Right lobe of liver (tissue), 4 donors: ENCODE data around the gene MYD88.

Source experiments
- POLR2A ChIP-seq: fragments of 450-650 bp; IDR thresholded peaks from one replicate; pipeline ENCODE4 v1.6.1; 2017; ENCODE audit warnings: antibody characterized with exemption, mild to moderate bottlenecking
- TF ChIP-seq, protein P1 (sequence below), 4 donors: fragments of 200-600 bp in 3 of 4; fragments of 450-650 bp in 1 of 4; IDR thresholded peaks; one replicate each; pipeline versions ENCODE4 v1.5.1 to v1.8.0; 2016 to 2022; ENCODE audit warnings: antibody characterized with exemption in 4 of 4, mild to moderate bottlenecking in 2 of 4
- donor health status: DM: no; HTN: no; CAD: no.
- donor health status: DM: no; HTN: no; CAD: no.
- donor health status: DM: no; HTN: yes; CAD: no.

DNA sequence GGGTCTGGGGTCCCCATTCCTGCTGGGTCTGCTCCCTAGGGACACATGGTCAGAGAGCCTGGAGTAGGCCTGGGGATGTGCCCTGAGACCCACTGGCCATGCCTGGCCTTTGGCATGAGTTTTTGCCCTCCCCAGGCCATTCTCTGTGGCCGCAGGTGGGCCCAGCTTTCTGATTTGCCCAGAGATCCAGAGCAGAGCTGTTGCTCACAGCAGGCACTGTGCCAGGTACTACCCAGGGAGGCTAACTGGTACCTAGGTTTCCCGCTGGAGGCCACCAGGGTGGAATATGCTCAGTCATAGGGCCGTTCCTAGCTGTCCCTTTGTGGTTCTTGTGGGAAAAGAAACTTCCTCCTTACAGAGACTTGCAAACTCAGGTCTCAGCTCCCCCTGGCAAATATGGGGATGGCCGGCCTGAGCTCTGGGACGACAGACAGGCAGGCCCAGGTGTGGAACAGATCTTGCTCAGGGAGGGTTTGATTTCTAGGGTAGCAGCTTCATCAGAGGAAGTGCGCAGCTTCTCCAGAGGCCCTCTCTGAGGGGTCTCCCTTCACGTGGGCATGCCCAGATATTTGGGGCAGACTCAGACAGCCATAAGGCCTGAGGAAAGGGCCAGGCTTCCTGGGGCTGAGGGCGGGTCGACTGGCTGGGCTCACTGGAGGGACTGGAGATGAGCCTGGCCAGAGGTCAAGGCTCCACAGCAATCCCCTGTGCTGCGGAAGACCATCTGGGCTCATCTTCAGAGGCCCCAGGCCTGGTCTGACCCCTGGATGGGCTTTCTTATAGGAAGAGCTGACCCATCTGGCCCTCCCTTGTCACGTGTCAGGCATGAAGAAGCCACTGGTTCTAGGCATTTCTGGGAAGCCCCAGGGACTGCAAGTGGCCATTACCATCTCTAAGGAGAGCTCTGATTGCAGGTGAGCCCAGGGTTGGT, 29.5 kb upstream of the MYD88 start:
- TF ChIP-seq, protein P1, sequence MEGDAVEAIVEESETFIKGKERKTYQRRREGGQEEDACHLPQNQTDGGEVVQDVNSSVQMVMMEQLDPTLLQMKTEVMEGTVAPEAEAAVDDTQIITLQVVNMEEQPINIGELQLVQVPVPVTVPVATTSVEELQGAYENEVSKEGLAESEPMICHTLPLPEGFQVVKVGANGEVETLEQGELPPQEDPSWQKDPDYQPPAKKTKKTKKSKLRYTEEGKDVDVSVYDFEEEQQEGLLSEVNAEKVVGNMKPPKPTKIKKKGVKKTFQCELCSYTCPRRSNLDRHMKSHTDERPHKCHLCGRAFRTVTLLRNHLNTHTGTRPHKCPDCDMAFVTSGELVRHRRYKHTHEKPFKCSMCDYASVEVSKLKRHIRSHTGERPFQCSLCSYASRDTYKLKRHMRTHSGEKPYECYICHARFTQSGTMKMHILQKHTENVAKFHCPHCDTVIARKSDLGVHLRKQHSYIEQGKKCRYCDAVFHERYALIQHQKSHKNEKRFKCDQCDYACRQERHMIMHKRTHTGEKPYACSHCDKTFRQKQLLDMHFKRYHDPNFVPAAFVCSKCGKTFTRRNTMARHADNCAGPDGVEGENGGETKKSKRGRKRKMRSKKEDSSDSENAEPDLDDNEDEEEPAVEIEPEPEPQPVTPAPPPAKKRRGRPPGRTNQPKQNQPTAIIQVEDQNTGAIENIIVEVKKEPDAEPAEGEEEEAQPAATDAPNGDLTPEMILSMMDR (IDR thresholded peaks at IDR 0.05) = no peak
- TF ChIP-seq POLR2A = no peak
